Keratinocyte (primary cell): ENCODE results near the gene TSTD1.

ENCODE experiments used
- EZH2 ChIP-seq: IDR thresholded peaks from one replicate; pipeline ENCODE4 v1.6.1; 2012; ENCODE audit warnings: inconsistent platforms, mild to moderate bottlenecking, low read length, moderate library complexity
- TF ChIP-seq, protein P1 (sequence below), 3 experiments: IDR thresholded peaks in 1 of 3; conservative IDR thresholded peaks in 1 of 3; optimal IDR thresholded peaks in 1 of 3; 2 replicates in 2 of 3; 3 replicates in 1 of 3; pipeline versions ENCODE3 to v1.5.1; 2011; ENCODE audit warnings: low read length in 3 of 3, mild to moderate bottlenecking in 3 of 3, moderate library complexity in 2 of 3, control low read depth in 1 of 3, inconsistent platforms in 1 of 3; ENCODE audit not compliant: insufficient read depth in 2 of 3; ENCODE audit errors: extremely low read depth in 1 of 3

DNA sequence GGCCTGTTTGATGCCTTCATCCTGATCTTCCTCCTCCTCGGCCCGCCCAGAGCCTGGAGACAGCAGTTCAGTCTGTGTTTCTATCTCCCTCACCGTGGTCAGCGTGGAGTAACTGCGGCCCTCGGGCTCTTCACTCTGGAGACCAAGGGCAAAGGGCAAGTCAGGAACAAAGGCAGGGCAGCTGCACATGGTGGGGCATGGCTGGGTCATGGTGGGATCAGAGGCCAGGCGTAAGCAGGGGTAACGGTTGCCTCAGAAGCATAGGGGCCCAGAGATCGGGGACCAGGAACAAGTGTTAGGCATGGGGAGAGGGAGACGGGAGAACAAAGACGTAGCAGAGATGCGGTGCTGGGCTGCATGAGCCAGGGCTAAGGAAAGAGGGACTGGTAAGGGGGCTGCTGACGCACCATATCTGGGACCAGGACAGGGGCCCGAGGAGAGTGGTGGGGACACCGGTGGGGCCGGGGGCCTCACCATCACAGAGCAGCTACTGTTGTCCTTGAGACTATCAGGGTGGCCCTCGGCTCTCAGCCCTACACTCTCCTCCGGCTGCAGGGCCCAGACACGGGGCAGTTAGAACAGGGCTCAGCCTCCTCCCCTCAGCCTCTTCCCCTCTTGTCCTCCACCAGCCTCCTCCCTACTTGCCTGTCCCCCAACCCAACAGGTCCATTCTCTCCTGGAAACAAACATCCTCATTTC, 34.1 kb upstream of the TSTD1 start:
- TF ChIP-seq, protein P1, sequence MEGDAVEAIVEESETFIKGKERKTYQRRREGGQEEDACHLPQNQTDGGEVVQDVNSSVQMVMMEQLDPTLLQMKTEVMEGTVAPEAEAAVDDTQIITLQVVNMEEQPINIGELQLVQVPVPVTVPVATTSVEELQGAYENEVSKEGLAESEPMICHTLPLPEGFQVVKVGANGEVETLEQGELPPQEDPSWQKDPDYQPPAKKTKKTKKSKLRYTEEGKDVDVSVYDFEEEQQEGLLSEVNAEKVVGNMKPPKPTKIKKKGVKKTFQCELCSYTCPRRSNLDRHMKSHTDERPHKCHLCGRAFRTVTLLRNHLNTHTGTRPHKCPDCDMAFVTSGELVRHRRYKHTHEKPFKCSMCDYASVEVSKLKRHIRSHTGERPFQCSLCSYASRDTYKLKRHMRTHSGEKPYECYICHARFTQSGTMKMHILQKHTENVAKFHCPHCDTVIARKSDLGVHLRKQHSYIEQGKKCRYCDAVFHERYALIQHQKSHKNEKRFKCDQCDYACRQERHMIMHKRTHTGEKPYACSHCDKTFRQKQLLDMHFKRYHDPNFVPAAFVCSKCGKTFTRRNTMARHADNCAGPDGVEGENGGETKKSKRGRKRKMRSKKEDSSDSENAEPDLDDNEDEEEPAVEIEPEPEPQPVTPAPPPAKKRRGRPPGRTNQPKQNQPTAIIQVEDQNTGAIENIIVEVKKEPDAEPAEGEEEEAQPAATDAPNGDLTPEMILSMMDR (optimal IDR thresholded peaks at IDR 0.05 in 1 of 3, IDR thresholded peaks at IDR 0.05 in 1 of 3, conservative IDR thresholded peaks at IDR 0.05 in 1 of 3; ENCODE audit: extremely low read depth in 1 of 3, insufficient read depth in 2 of 3, low read length in 3 of 3) = no peak
- no peak for TF ChIP-seq EZH2
